Effector CD4-positive, alpha-beta T cell (primary cell): Measurements from ENCODE around the gene SET.
A peak's percentile ranks its signal among the peaks of the same experiment; 100 is the strongest.

Experiments
- DNase-seq: peaks from one replicate; pipeline ENCODE4 v3.0.0-alpha.2; 2020

The SET gene

GRCh38 chr9:128713941-128714573 lies 25.0 kb downstream of the SET start:
- no peak for DNase-seq

GRCh38 chr9:128714586-128715435 lies 25.8 kb downstream of the SET start:
- DNase-seq, result no peak

GRCh38 chr9:128715436-128715750 lies 26.4 kb downstream of the SET start:
- DNase-seq, result no peak

GRCh38 chr9:128716581-128717254 lies 27.7 kb downstream of the SET start:
- no peak for DNase-seq

- no peak for DNase-seq
Measured at GRCh38 chr9:128718047-128718446, 29.0 kb downstream of the SET start.

- no peak for DNase-seq
Measured at GRCh38 chr9:128718475-128718874, 29.5 kb downstream of the SET start.

GRCh38 chr9:128719919-128720605 lies 31.0 kb downstream of the SET start:
- DNase-seq, result no peak

GRCh38 chr9:128720841-128721486 lies 31.9 kb downstream of the SET start:
- DNase-seq, result no peak

- DNase-seq, result no peak
Measured at GRCh38 chr9:128721487-128722010, 32.5 kb downstream of the SET start.

GRCh38 chr9:128722380-128723351 lies 33.6 kb downstream of the SET start:
- DNase-seq, result no peak

GRCh38 chr9:128723352-128723865 lies 34.4 kb downstream of the SET start:
- DNase-seq, result no peak

GRCh38 chr9:128723866-128724743 lies 35.1 kb downstream of the SET start, which contains the start of gene ZDHHC12:
TSS of gene ZDHHC12 (minus strand) at chr9:128724127. CDS start at chr9:128724093, 34 bp downstream.
- peak; percentile 99 for DNase-seq

GRCh38 chr9:128724744-128725211 lies 35.8 kb downstream of the SET start:
- peak; percentile 25 for DNase-seq

- DNase-seq, result no peak
Measured at GRCh38 chr9:128727640-128728248, 38.7 kb downstream of the SET start.

GRCh38 chr9:128728298-128728697 lies 39.3 kb downstream of the SET start:
- no peak for DNase-seq

- DNase-seq, result no peak
Measured at GRCh38 chr9:128729302-128729701, 40.3 kb downstream of the SET start.

GRCh38 chr9:128729766-128730517 lies 40.9 kb downstream of the SET start:
- no peak for DNase-seq

GRCh38 chr9:128731093-128731492 lies 42.1 kb downstream of the SET start:
- DNase-seq, result no peak
